IMR-90 (cell line): ENCODE measurements around the gene MS4A15. TPM values are rescaled to one million over a fixed set of nuclear protein-coding genes. Genes with fewer than 3 reads are reported as not detected.

Experiments used
- ATAC-seq: fragments of 200-7000 bp; cut with Tn5 transposase; 2 replicates; pipeline ENCODE4 v1.9.1; 2020; ENCODE audit warnings: low read depth, mild to moderate bottlenecking, moderate library complexity
- BruUV-seq: library from RNA; stranded (reverse); fragments of 400-500 nt; replicated peaks from 2 replicates; lab custom pipeline; 2021; lab: Mats Ljungman, UMichigan
- CTCF ChIA-PET: fragments of 300-600 bp; formaldehyde crosslinking; extraction: SDS; loops from one replicate; lab custom pipeline; 2021; ENCODE audit warnings: antibody characterized with exemption; lab: Yijun Ruan, JAX
- POLR2A ChIA-PET: fragments of 300-600 bp; sonication (Branson Sonifier 250); formaldehyde crosslinking; loops from one replicate; lab custom pipeline; 2022; ENCODE audit warnings: antibody characterized with exemption; ENCODE audit not compliant: unreplicated experiment; lab: Charles Lee
- DNase-seq: peaks from one replicate; pipeline ENCODE4 v3.0.0; 2013
- H2AFZ ChIP-seq: replicated peaks from 2 replicates; pipeline ENCODE3; 2013; ENCODE audit warnings: low read length, mild to moderate bottlenecking; ENCODE audit not compliant: poor library complexity
- H2AK5ac ChIP-seq: 2 replicates; pipeline ENCODE4 v1.6.1; 2013; ENCODE audit warnings: low read depth, low read length, inconsistent platforms
- H2AK9ac ChIP-seq: replicated peaks from 2 replicates; pipeline ENCODE3; 2013; ENCODE audit warnings: mild to moderate bottlenecking, low read depth, low read length, moderate library complexity; ENCODE audit not compliant: poor library complexity
- H2BK120ac ChIP-seq: 2 replicates; pipeline ENCODE4 v1.6.1; 2013; ENCODE audit warnings: low read depth, low read length, inconsistent platforms
- H2BK15ac ChIP-seq: 3 replicates; pipeline ENCODE4 v1.6.1; 2013; ENCODE audit warnings: low read depth, low read length, inconsistent platforms
- H2BK20ac ChIP-seq: 2 replicates; pipeline ENCODE4 v1.6.1; 2013; ENCODE audit warnings: low read depth, mild to moderate bottlenecking, inconsistent platforms, low read length, moderate library complexity
- H2BK5ac ChIP-seq: 2 replicates; pipeline ENCODE4 v1.6.1; 2013; ENCODE audit warnings: mild to moderate bottlenecking, low read depth, low read length, inconsistent platforms; ENCODE audit not compliant: poor library complexity, severe bottlenecking
- H3K14ac ChIP-seq: replicated peaks from 2 replicates; pipeline ENCODE4 v1.6.1; 2013; ENCODE audit warnings: low read depth, low read length, inconsistent platforms
- H3K18ac ChIP-seq: 2 replicates; pipeline ENCODE4 v1.6.1; 2013; ENCODE audit warnings: low read depth, low read length, control low read depth
- H3K23ac ChIP-seq: 2 replicates; pipeline ENCODE4 v1.6.1; 2013; ENCODE audit warnings: low read depth, low read length, inconsistent platforms
- H3K27ac ChIP-seq: 2 replicates; pipeline ENCODE4 v1.5.1; 2013; ENCODE audit warnings: mild to moderate bottlenecking, control low read depth, low read length; ENCODE audit not compliant: insufficient read depth
- H3K27me3 ChIP-seq: 2 replicates; pipeline ENCODE4 v1.6.1; 2013; ENCODE audit warnings: low read length; ENCODE audit not compliant: control insufficient read depth, insufficient read depth
- H3K36me3 ChIP-seq: 2 replicates; pipeline ENCODE4 v1.6.1; 2013; ENCODE audit warnings: low read length, mixed read lengths; ENCODE audit not compliant: control insufficient read depth, insufficient read depth
- H3K4ac ChIP-seq: 2 replicates; pipeline ENCODE4 v1.6.1; 2013; ENCODE audit warnings: low read depth, low read length, inconsistent platforms
- H3K4me1 ChIP-seq: 2 replicates; pipeline ENCODE4 v1.6.1; 2013; ENCODE audit warnings: low read length, mixed read lengths; ENCODE audit not compliant: control insufficient read depth, insufficient read depth
- H3K4me2 ChIP-seq: 2 replicates; pipeline ENCODE4 v1.6.1; 2013; ENCODE audit warnings: low read depth, mild to moderate bottlenecking, control low read depth, low read length, moderate library complexity
- H3K4me3 ChIP-seq: 2 replicates; pipeline ENCODE4 v1.5.1; 2013; ENCODE audit warnings: low read depth, mild to moderate bottlenecking, control low read depth, low read length, moderate library complexity; ENCODE audit not compliant: insufficient read depth
- H3K56ac ChIP-seq: 2 replicates; pipeline ENCODE4 v1.6.1; 2013; ENCODE audit warnings: low read length, inconsistent platforms; ENCODE audit not compliant: insufficient read depth; ENCODE audit errors: extremely low read depth
- H3K79me1 ChIP-seq, 2 experiments: 2 replicates each; pipeline ENCODE4 v1.6.1; 2013; ENCODE audit warnings: low read length in 2 of 2, inconsistent platforms in 1 of 2, low read depth in 1 of 2
- H3K9ac ChIP-seq: 2 replicates; pipeline ENCODE4 v1.6.1; 2013; ENCODE audit warnings: low read depth, low read length, control low read depth
- H3K9me1 ChIP-seq: 2 replicates; pipeline ENCODE4 v1.6.1; 2013; ENCODE audit warnings: low read length, inconsistent platforms; ENCODE audit not compliant: insufficient read depth
- H3K9me3 ChIP-seq: 2 replicates; pipeline ENCODE4 v1.6.1; 2013; ENCODE audit warnings: low read length; ENCODE audit not compliant: control insufficient read depth, insufficient read depth
- H4K20me1 ChIP-seq: 2 replicates; pipeline ENCODE4 v1.6.1; 2013; ENCODE audit warnings: low read length, inconsistent platforms; ENCODE audit not compliant: insufficient read depth
- H4K5ac ChIP-seq: 2 replicates; pipeline ENCODE4 v1.6.1; 2013; ENCODE audit warnings: mild to moderate bottlenecking, low read depth, low read length, control low read depth
- H4K8ac ChIP-seq, 2 experiments: 2 replicates each; pipeline ENCODE4 v1.6.1; 2013; ENCODE audit warnings: low read depth in 2 of 2, low read length in 2 of 2, control low read depth in 1 of 2, inconsistent platforms in 1 of 2
- H4K91ac ChIP-seq: 2 replicates; pipeline ENCODE4 v1.6.1; 2013; ENCODE audit warnings: low read depth, low read length, inconsistent platforms; ENCODE audit not compliant: insufficient read depth
- FOS ChIP-seq: fragments of 150-350 bp; IDR thresholded peaks from 2 replicates; pipeline ENCODE4 v1.6.1; 2016; ENCODE audit warnings: low read depth, low read length
- MAZ ChIP-seq: IDR thresholded peaks from 2 replicates; pipeline ENCODE4 v1.6.1; 2012; ENCODE audit warnings: low read depth, mild to moderate bottlenecking, low read length, improper control_type of control experiment, moderate library complexity, borderline replicate concordance
- RAD21 ChIP-seq: IDR thresholded peaks from 2 replicates; pipeline ENCODE4 v1.6.1; 2012; ENCODE audit warnings: low read length, improper control_type of control experiment
- RCOR1 ChIP-seq: IDR thresholded peaks from 2 replicates; pipeline ENCODE4 v1.6.1; 2012; ENCODE audit warnings: mild to moderate bottlenecking, low read length, improper control_type of control experiment; ENCODE audit not compliant: insufficient replicate concordance
- RFX5 ChIP-seq: IDR thresholded peaks from 2 replicates; pipeline ENCODE4 v1.8.0; 2012; ENCODE audit warnings: low read depth, mild to moderate bottlenecking, low read length, moderate library complexity
- WGBS, 2 experiments: methylation state at CpG; one replicate each; pipeline versions ENCODE4 v1.1.5 to v1.1.7; 2013; ENCODE audit warnings: missing lambda C conversion rate in 2 of 2; ENCODE audit not compliant: insufficient read length in 1 of 2; ENCODE audit errors: extremely low coverage in 2 of 2; 5-methylcytosine and 5-hydroxymethylcytosine counted together
- dilution Hi-C: fragments of 300-500 bp; cut with HindIII; formaldehyde crosslinking; loops from one replicate; pipeline ENCODE4 v1.14.3; 2018; ENCODE audit warnings: low sequenced_read_pairs; ENCODE audit not compliant: unreplicated experiment
- in situ Hi-C: fragments of 300-500 bp; cut with MboI; formaldehyde crosslinking; loops from 3 replicates; pipeline ENCODE4 v1.14.3; 2019; ENCODE audit warnings: low sequenced_read_pairs, inconsistent platforms, mixed read lengths
- intact Hi-C: fragments of 100-400 bp; cut with micrococcal nuclease; formaldehyde crosslinking; loops from 2 replicates; pipeline ENCODE4 v1.10.0; 2022
- polyA plus RNA-seq, 3 experiments: library from polyadenylated mRNA; depleted of rRNA; stranded (reverse); fragments of >200 nt; gene quantifications; 2 replicates each; pipeline ENCODE4 v1.2.3, GENCODE V29; 2012; ENCODE audit warnings: low replicate concordance in 1 of 3
- total RNA-seq: library from RNA; depleted of rRNA; stranded (reverse); fragments of >200 nt; gene quantifications from 2 replicates; pipeline ENCODE4 v1.2.3, GENCODE V29; 2012; rRNA removed
- TF ChIP-seq, protein P1 (sequence below): conservative IDR thresholded peaks from 2 replicates; pipeline ENCODE4 v1.5.1; 2012; ENCODE audit warnings: mild to moderate bottlenecking, low read depth, low read length, improper control_type of control experiment

The MS4A15 gene
- total and polyA plus RNA-seq, 2 of the 4 experiments (the other 2 are of a cell fraction): not detected

DNA sequence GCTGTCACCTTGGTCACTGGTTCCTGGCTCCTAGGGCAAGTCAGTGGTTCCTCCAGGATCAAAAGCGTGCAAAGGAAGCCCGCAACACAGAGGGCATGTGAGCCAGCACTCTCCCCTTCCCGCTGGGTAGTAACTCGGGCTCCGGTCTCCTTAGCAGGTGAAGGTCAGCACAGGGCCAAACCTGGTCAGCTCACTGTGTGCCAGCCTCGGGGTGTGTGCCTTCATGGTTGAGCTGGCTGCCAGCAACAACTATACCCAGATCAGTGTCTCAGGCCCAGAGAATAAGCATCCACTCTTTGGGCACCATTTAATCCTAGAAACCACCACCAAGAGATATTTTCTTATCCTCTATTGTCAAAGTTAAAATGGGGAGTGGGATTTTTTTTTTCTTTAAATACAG is 69.1 kb downstream of the MS4A15 start:
- Histone ChIP-seq H3K4me1 (no peaks in the 10 kb centered on the region), H3K27me3 (peaks cover 45% of the 10 kb centered on the region), H3K4me3 (no peak overlapping the region), H3K14ac (no peak overlapping the region), H4K8ac (no peak overlapping the region), H2AK9ac (no peak overlapping the region), H3K79me1 (no peaks in the 10 kb centered on the region), H2BK5ac (no peak overlapping the region), H2BK15ac (no peak overlapping the region), H3K9ac (no peak overlapping the region), H2BK20ac (no peak overlapping the region), H3K27ac (no peak overlapping the region), H3K4me2 (no peak overlapping the region), H4K91ac (no peak overlapping the region), H3K56ac (no peak overlapping the region), H2AFZ (no peak overlapping the region), H3K23ac (no peak overlapping the region), H3K9me1 (no peaks in the 10 kb centered on the region), H2AK5ac (no peak overlapping the region), H2BK120ac (no peak overlapping the region), H3K9me3 (no peaks in the 10 kb centered on the region), H4K5ac (no peak overlapping the region), H3K4ac (no peak overlapping the region), H3K18ac (no peak overlapping the region), H4K20me1 (no peaks in the 10 kb centered on the region), H3K36me3 (no peaks in the 10 kb centered on the region)
- no TSS peak for BruUV-seq
- intact Hi-C loops (no loop called here), dilution Hi-C loops (no loop called here), in situ Hi-C loops (no loop called here)
- ATAC-seq (no peak), DNase-seq (no peak)
- 62% methylated on average over 3 of the region's 6 CpGs; no CpG with 5 or more reads in 1 of the 2 experiments for WGBS, 2 experiments
- ChIA-PET POLR2A (no interaction called here), CTCF (no interaction called here)
- no peak for TF ChIP-seq RFX5
- no peak for TF ChIP-seq MAZ
- TF ChIP-seq RCOR1: no peak
- no peak for TF ChIP-seq RAD21
- TF ChIP-seq, protein P1, sequence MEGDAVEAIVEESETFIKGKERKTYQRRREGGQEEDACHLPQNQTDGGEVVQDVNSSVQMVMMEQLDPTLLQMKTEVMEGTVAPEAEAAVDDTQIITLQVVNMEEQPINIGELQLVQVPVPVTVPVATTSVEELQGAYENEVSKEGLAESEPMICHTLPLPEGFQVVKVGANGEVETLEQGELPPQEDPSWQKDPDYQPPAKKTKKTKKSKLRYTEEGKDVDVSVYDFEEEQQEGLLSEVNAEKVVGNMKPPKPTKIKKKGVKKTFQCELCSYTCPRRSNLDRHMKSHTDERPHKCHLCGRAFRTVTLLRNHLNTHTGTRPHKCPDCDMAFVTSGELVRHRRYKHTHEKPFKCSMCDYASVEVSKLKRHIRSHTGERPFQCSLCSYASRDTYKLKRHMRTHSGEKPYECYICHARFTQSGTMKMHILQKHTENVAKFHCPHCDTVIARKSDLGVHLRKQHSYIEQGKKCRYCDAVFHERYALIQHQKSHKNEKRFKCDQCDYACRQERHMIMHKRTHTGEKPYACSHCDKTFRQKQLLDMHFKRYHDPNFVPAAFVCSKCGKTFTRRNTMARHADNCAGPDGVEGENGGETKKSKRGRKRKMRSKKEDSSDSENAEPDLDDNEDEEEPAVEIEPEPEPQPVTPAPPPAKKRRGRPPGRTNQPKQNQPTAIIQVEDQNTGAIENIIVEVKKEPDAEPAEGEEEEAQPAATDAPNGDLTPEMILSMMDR: no peak
- no peak for TF ChIP-seq FOS

Other genes starting within 250 kb of the MS4A15 start
- not detected in 2 replicates for gene MS4A13, start 241.5 kb upstream of the MS4A15 start, total RNA-seq
- not detected in 2 replicates for gene MS4A13, start 241.5 kb upstream of the MS4A15 start, polyA plus RNA-seq (2012; rRNA removed)
- gene MS4A8, start 57.3 kb upstream of the MS4A15 start, total RNA-seq: not detected in 2 replicates
- gene MS4A8, start 57.3 kb upstream of the MS4A15 start, polyA plus RNA-seq (2012; rRNA removed): not detected in 2 replicates
- not detected in 2 replicates for gene MS4A18, start 32.1 kb upstream of the MS4A15 start, total RNA-seq
- gene MS4A18, start 32.1 kb upstream of the MS4A15 start, polyA plus RNA-seq (2012; rRNA removed): not detected in 2 replicates
- gene MS4A10, start 28.5 kb downstream of the MS4A15 start, total RNA-seq: not detected in 2 replicates
- not detected in 2 replicates for gene MS4A10, start 28.5 kb downstream of the MS4A15 start, polyA plus RNA-seq (2012; rRNA removed)
- gene CCDC86, start 85.2 kb downstream of the MS4A15 start, total RNA-seq: 9.5 and 10.3 TPM in 2 replicates
- 34.0 and 38.7 TPM in 2 replicates for gene CCDC86, start 85.2 kb downstream of the MS4A15 start, polyA plus RNA-seq (2012; rRNA removed)
- gene PTGDR2, start 99.1 kb downstream of the MS4A15 start, total RNA-seq: under 0.01 TPM in 2 replicates
- gene PTGDR2, start 99.1 kb downstream of the MS4A15 start, polyA plus RNA-seq (2012; rRNA removed): 0.09 and 0.12 TPM in 2 replicates
- gene ZP1, start 110.7 kb downstream of the MS4A15 start, total RNA-seq: 0.18 and 0.28 TPM in 2 replicates
- 1.2 and 1.6 TPM in 2 replicates for gene ZP1, start 110.7 kb downstream of the MS4A15 start, polyA plus RNA-seq (2012; rRNA removed)
- gene PRPF19, start 149.7 kb downstream of the MS4A15 start, total RNA-seq: 29.7 and 29.8 TPM in 2 replicates
- gene PRPF19, start 149.7 kb downstream of the MS4A15 start, polyA plus RNA-seq (2012; rRNA removed): 48.5 and 50.4 TPM in 2 replicates
- 15.1 and 17.2 TPM in 2 replicates for gene TMEM109, start 157.3 kb downstream of the MS4A15 start, total RNA-seq
- 69.7 and 73.6 TPM in 2 replicates for gene TMEM109, start 157.3 kb downstream of the MS4A15 start, polyA plus RNA-seq (2012; rRNA removed)
- 7.7 and 8.3 TPM in 2 replicates for gene TMEM132A, start 167.6 kb downstream of the MS4A15 start, total RNA-seq
- 64.2 and 74.8 TPM in 2 replicates for gene TMEM132A, start 167.6 kb downstream of the MS4A15 start, polyA plus RNA-seq (2012; rRNA removed)
- gene SLC15A3, start 195.3 kb downstream of the MS4A15 start, total RNA-seq: 1.9 and 3.2 TPM in 2 replicates
- 4.4 and 5.2 TPM in 2 replicates for gene SLC15A3, start 195.3 kb downstream of the MS4A15 start, polyA plus RNA-seq (2012; rRNA removed)
- not detected in 2 replicates for gene CD6, start 214.8 kb downstream of the MS4A15 start, total RNA-seq
- gene CD6, start 214.8 kb downstream of the MS4A15 start, polyA plus RNA-seq (2012; rRNA removed): not detected in 2 replicates